Measurements from ENCODE around the gene RAB29.

The RAB29 gene

DNA sequence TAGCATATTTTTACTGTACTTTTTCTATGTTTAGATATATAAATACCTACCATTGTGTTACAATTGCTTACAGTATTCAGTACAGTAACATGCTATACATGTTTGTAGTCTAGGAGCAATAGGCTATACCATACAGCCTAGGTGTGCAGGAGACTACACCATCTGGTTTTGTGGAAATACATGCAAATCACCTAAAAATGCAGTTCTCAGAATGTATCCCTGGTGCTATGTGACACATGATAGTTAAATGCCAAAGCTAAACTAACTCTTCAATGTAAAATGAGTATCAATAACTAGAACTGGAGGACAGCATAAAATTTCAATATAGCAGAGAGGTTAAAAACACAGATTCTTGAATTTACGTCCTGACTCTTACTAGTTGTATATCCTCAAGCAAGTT lies 40.1 kb downstream of the RAB29 start:
- Histone ChIP-seq H3K4me3 (ENCODE audit: insufficient read depth, low read length, poor library complexity, severe bottlenecking) (no peak overlapping the region), H3K27ac (ENCODE audit: low read depth, low read length) (no peak overlapping the region), H3K4me2 (ENCODE audit: low read depth, low read length, poor library complexity, severe bottlenecking) (no peak overlapping the region), H3K9me2 (replicated peaks; ENCODE audit: insufficient read depth, low read length) (no peaks in the 10 kb centered on the region), H4K20me1 (ENCODE audit: low read depth, low read length) (peaks cover 54% of the 10 kb centered on the region), H3K9me3 (ENCODE audit: insufficient read depth, low read length) (no peaks in the 10 kb centered on the region), H2AFZ (ENCODE audit: low read depth, low read length, severe bottlenecking) (no peak overlapping the region), H3K79me2 (ENCODE audit: insufficient read depth, low read length) (peaks cover 99% of the 10 kb centered on the region), H3K27me3 (ENCODE audit: low read length) (no peaks in the 10 kb centered on the region), H3F3A (ENCODE audit: insufficient read depth) (peaks cover 40% of the 10 kb centered on the region), H3K9ac (ENCODE audit: low read length) (no peak overlapping the region), H3K36me3 (ENCODE audit: low read length) (peaks cover 34% of the 10 kb centered on the region; the same call in 1 of the 2 replicates)
- TF ChIP-seq CTCF (IDR thresholded peaks at IDR 0.05; ENCODE audit: insufficient read depth, low read length, poor library complexity, severe bottlenecking) (no peak), EZH2phosphoT487 (conservative IDR thresholded peaks at IDR 0.05; ENCODE audit: low read length) (no peak)

GRCh38 chr1:205733438-205734175 lies 41.7 kb downstream of the RAB29 start:
- H3K27me3 ChIP-seq (ENCODE audit: low read length): no peaks in the 10 kb centered on the region
- peaks cover 47% of the 10 kb centered on the region for H3F3A ChIP-seq (ENCODE audit: insufficient read depth)
- no peak for TF ChIP-seq CTCF (IDR thresholded peaks at IDR 0.05; ENCODE audit: insufficient read depth, low read length, poor library complexity, severe bottlenecking)
- no peak for TF ChIP-seq EZH2phosphoT487 (conservative IDR thresholded peaks at IDR 0.05; ENCODE audit: low read length)
- H3K9me3 ChIP-seq (ENCODE audit: insufficient read depth, low read length): no peaks in the 10 kb centered on the region
- peaks cover 98% of the 10 kb centered on the region for H3K79me2 ChIP-seq (ENCODE audit: insufficient read depth, low read length)
- H4K20me1 ChIP-seq (ENCODE audit: low read depth, low read length): peaks cover 45% of the 10 kb centered on the region
- no peak overlapping the region for H3K27ac ChIP-seq (ENCODE audit: low read depth, low read length)
- H3K4me3 ChIP-seq (ENCODE audit: insufficient read depth, low read length, poor library complexity, severe bottlenecking): no peak overlapping the region
- H3K9ac ChIP-seq (ENCODE audit: low read length): no peak overlapping the region
- no peak overlapping the region for H2AFZ ChIP-seq (ENCODE audit: low read depth, low read length, severe bottlenecking)
- no peaks in the 10 kb centered on the region for H3K9me2 ChIP-seq (replicated peaks; ENCODE audit: insufficient read depth, low read length)
- H3K36me3 ChIP-seq (ENCODE audit: low read length): peaks cover 39% of the 10 kb centered on the region; the same call in 1 of the 2 replicates
- no peak overlapping the region for H3K4me2 ChIP-seq (ENCODE audit: low read depth, low read length, poor library complexity, severe bottlenecking)

DNA sequence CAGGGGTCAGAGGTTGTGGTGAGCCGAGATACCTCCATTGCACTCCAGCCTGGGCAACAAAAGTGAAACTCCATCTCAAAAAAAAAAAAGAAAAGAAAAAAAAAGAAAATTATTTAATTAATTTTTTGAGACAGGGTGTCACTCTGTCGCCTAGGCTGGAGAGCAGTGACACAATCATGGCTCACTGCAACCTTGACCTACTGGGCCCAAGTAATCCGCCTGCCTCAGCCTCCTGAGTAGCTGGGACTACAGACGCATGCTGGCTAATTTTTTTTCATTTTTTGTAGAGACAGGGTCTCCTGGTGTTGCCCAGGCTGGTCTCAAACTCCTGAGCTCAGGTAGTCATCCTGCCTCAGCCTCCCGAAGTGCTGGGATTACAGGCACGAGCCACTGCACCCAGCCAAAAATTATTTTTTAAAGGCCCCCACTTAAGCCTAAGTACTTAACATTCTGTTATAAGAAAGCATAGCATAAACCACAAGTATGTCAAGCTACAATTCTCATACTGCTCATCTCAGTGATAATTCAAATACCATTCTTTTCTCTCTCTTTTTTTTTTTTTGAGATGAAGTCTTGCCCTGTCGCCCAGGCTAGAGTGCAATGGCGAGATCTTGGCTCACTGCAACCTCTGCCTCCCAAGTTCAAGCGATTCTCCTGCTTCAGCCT lies 45.2 kb downstream of the RAB29 start:
- TF ChIP-seq CTCF (IDR thresholded peaks at IDR 0.05; ENCODE audit: insufficient read depth, low read length, poor library complexity, severe bottlenecking) (no peak), EZH2phosphoT487 (conservative IDR thresholded peaks at IDR 0.05; ENCODE audit: low read length) (no peak)
- Histone ChIP-seq H3K4me3 (ENCODE audit: insufficient read depth, low read length, poor library complexity, severe bottlenecking) (no peak overlapping the region), H3K9ac (ENCODE audit: low read length) (no peak overlapping the region), H2AFZ (ENCODE audit: low read depth, low read length, severe bottlenecking) (no peak overlapping the region), H4K20me1 (ENCODE audit: low read depth, low read length) (peaks cover 53% of the 10 kb centered on the region), H3K9me2 (replicated peaks; ENCODE audit: insufficient read depth, low read length) (no peaks in the 10 kb centered on the region), H3K36me3 (ENCODE audit: low read length) (peaks cover 65% of the 10 kb centered on the region), H3K79me2 (ENCODE audit: insufficient read depth, low read length) (peaks cover 93% of the 10 kb centered on the region), H3K27ac (ENCODE audit: low read depth, low read length) (no peak overlapping the region), H3K4me2 (ENCODE audit: low read depth, low read length, poor library complexity, severe bottlenecking) (no peak overlapping the region), H3K27me3 (ENCODE audit: low read length) (no peaks in the 10 kb centered on the region), H3F3A (ENCODE audit: insufficient read depth) (peaks cover 50% of the 10 kb centered on the region), H3K9me3 (ENCODE audit: insufficient read depth, low read length) (no peaks in the 10 kb centered on the region)
